SU-DHL-6 (cell line): ENCODE measurements around the gene KCNN3.

Experiments used
- EZH2phosphoT487 ChIP-seq: fragments of 200-600 bp; sonication (generic), shearing (Covaris generic); conservative IDR thresholded peaks from 2 replicates; pipeline ENCODE4 v1.6.1; 2018; ENCODE audit warnings: mild to moderate bottlenecking, antibody characterized with exemption, low read length, moderate library complexity, mixed read lengths
- TF ChIP-seq, protein P1 (sequence below): fragments of 200-600 bp; sonication (generic); IDR thresholded peaks from one replicate; pipeline ENCODE4 v1.5.1; 2017; ENCODE audit warnings: antibody characterized with exemption, mild to moderate bottlenecking, low read length, moderate library complexity; ENCODE audit not compliant: insufficient read depth, poor library complexity, severe bottlenecking

DNA sequence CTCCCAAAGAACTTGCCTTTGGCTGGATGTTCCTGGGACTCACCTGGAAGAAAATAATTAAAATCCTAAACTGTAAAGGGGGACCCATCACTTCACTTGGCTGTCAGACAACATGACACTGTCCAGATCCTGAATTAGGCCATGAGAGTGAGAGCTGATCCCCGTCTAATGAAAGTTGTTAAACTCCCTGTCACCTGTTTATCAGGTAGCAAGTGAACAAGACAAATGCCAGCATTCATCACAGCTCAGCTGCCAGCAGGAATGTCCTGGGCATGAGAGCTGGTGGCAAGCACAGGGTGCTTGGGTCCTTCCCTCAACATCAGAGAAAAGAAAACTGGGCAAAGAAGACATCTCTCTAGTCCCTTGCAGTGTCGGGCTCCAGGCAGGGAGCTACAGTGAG, 42.7 kb upstream of the KCNN3 start:
- TF ChIP-seq, protein P1, sequence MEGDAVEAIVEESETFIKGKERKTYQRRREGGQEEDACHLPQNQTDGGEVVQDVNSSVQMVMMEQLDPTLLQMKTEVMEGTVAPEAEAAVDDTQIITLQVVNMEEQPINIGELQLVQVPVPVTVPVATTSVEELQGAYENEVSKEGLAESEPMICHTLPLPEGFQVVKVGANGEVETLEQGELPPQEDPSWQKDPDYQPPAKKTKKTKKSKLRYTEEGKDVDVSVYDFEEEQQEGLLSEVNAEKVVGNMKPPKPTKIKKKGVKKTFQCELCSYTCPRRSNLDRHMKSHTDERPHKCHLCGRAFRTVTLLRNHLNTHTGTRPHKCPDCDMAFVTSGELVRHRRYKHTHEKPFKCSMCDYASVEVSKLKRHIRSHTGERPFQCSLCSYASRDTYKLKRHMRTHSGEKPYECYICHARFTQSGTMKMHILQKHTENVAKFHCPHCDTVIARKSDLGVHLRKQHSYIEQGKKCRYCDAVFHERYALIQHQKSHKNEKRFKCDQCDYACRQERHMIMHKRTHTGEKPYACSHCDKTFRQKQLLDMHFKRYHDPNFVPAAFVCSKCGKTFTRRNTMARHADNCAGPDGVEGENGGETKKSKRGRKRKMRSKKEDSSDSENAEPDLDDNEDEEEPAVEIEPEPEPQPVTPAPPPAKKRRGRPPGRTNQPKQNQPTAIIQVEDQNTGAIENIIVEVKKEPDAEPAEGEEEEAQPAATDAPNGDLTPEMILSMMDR, result no peak
- TF ChIP-seq EZH2phosphoT487, result no peak
